NCI-H2196 treated with DMSO at 0.1 percent for 48 hours (cell line): Measurements from ENCODE around the gene LCE2B.
"Not testable (repeated sequence)": the region's sequence is repeated elsewhere in the genome, so short reads cannot be mapped to it uniquely, and the experiment has no call there.

Experiments used
- DNase-seq: peaks from one replicate; lab custom pipeline; 2025; ENCODE audit not compliant: unreplicated experiment; lab: John Stamatoyannopoulos, UW

LCE2B gene, protein sequence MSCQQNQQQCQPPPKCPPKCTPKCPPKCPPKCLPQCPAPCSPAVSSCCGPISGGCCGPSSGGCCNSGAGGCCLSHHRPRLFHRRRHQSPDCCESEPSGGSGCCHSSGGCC

DNA sequence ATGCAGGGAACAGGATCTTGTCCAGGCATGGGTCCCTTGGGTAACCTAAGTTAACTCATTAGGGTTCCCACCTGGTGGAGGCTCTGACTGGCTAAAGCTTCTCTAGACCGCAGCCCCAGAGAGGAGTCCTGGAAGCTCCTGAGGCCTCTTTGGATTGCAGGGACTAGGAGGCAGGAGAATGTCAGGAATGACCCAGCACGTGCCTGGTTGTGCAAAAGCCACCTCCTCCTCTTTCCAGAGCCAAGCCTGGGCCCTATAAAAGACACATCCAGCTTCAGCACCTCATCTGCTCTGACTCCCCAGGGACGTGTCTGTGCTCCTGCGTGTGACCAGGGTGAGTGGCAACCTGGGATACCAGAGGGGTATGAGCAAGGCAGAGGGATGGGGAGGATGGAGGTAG is at the start of gene LCE2B:
Gene LCE2B (plus strand): TSS at position 301 of the 400 bp plus-strand sequence. CDS start 721 bp downstream, outside the sequence.
- not testable (repeated sequence) for DNase-seq

DNA sequence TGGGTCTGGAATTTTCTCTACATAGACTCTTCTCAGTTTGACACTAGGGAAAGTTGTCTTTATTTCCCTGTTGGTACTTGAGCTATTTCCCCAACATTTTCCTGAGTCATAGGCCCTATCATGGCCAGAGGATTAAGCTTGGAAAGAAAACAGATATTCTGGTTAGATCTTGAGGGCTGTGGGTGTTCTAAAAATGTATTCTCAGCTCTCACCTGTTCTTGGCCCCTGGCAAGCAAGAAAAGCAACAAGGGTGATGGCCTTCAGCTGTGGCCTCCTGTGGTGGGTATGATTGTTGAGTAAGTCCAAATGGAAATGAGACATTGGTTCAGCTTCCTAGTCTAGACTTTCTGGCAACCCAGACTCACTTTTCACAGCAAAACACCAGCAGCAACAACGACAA is 45.6 kb upstream of the LCE2B start:
- DNase-seq: no peak

DNA sequence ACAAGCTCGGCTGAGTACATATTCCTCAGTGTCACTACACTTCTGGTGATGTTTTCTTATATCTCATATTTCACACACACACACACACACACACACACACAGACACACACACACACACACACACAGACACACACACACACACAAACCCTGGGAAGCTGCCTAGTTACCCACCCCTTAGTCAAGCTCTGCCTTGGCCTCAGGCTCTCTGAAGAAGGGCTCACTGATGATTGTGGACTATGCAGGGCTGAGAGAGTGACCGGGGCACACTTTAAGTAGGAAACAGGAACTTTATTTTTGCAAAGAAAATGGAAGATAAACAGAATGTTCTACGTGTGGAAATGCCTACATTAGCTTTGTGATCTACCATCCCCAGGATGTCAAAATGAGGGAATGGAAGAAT is 42.0 kb upstream of the LCE2B start:
- no peak for DNase-seq

DNA sequence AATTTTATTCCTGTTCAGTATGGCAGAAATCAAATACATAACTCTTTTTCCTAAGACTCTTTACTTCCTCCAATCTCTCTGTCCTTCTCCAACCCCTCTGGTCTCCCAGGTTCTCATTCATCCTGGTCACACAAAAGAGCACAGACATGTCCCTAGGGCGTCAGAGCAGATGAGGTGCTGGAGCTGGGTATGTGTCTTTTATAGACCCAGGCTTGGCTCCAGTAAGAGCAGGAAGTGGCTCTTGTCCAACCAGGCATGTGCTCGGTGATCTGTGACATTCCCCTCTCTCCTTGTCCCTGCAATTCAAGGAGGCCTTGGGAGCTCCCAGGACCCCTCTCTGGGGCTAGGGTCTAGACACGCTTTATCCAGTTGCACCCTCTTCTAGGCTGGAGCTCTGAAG is 40.8 kb upstream of the LCE2B start:
- DNase-seq: no peak

DNA sequence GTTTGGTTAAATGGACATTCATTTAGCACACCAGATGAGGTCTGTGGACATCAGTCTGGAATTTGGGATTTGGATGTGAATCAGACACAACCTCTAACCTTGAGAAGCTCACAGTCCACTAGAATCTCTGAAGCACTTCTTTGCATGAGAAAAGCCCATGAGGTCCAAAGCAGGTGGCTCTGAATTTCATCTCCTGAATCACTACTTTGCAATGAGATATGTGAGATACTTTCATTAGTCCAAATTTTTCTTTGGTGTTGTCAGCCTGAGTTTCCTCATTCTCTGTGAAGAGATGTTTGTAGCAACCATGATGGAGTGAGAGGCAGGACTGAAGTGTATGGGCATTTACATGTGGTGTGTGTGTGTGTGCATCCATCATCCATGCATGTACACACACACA is 39.3 kb upstream of the LCE2B start:
- no peak for DNase-seq

DNA sequence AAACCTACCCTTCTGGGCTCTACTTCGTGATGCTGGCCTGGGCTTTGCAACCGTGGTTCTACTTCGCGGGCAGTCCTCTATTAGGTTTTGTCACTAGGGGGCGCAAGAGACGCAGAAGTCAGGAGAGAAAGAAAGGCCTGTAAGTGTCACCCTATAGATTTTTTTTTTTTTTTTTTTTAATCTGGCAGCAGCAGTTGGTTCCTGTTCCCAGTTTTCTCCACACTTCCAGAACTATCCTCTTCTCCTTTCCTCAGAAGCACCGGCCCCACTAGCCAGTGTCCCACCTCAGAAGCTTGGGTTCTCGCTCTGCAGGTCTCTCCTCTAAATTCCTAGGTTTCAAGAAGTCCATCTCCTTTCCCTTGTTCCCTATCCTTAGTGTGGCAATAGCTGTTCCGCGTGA is 31.8 kb upstream of the LCE2B start:
- peak; percentile 2 for DNase-seq

DNA sequence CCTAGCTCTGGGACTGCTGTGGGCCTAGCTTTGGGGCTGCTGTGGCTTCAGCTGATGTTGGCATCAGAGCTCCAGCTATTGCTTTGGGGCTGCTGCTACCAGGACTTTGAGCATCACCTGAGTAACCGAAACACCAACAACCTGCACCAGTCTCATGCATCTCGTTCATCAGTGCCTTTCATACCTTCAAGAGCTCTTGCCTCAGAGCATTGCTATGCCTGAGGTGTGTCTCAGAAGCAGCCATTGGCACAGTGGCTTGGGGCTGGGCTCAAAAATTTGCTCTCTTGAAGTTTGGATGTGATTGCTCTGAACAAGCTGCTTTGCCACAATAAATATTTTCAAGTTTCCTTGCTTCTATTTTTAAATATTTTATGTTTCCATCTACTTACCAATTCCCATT is 29.5 kb upstream of the LCE2B start:
- DNase-seq: no peak

DNA sequence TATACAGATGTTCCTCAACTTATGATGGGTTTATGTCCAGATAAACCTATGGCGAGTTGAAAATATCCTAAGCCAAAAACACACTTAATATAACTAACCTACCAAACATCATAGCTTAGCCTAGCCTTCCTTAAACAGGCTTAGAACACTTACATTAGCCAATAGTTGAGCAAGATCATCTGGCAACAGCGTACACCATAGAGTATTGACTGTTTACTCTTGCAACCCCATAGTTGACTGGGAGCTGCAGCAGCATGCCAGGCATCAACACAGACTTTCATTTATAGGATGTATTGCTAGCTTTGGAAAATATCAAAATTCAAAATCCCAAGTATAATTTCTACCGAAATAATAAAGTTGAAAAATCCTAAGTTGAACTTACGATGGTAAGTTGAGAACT is 28.2 kb upstream of the LCE2B start:
- no peak for DNase-seq

DNA sequence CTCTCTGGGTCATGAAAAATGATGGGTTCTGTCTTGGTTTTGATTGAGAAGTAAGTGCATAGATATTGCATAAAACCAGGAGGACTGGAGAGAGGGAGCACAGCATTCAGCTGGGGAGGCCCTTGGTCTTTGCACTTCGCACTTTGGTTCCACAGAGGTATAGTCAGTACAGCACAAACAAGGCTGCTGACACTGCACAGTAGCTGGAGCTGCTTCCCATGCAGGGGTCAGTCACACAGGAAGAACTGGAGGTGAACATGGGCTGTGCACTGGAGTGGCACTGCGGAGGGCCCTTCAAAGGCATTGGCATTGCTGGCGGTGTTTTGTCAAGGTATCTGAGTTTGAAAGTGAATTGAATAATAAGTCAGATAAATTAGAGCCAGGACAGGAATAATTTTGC is 27.3 kb upstream of the LCE2B start:
- DNase-seq: no peak

DNA sequence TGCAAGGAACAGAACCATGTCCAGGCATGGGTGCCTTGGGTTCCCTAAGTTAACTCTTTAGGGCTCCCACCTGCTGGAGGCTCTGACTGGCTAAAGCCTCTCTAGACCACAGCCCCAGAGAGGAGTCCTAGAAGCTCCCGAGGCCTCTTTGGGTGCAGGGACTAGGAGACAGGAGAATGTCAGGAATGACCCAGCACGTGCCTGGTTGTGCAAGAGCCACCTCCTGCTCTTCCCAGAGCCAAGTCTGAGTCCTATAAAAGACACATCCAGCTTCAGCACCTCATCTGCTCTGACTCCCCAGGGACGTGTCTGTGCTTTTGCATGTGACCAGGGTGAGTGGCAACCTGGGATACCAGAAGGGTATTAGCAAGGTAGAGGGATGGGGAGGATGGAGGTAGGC is 22.8 kb upstream of the LCE2B start, which contains the start of gene LCE2D:
Gene LCE2D (plus strand): TSS at position 283 of the 400 bp plus-strand sequence. CDS start 726 bp downstream, outside the sequence.
- DNase-seq: no peak

DNA sequence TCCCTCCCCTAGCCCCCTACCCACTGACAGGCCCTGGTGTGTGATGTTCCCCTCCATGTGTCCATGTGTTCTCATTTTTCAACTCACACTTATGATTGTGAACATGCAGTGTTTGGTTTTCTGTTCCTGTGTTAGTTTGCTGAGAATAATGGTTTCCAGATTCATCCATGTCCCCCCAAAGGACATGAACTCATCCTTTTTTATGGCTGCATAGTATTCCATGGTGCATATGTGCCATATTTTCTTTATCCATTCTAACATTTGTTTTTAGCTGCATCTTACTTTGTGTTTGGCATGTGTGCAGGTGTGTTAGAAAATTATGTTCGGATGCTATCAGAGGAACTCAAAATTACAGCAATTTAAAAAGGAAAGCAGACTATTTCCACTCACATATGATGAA is 19.8 kb upstream of the LCE2B start:
- not testable (repeated sequence) for DNase-seq

DNA sequence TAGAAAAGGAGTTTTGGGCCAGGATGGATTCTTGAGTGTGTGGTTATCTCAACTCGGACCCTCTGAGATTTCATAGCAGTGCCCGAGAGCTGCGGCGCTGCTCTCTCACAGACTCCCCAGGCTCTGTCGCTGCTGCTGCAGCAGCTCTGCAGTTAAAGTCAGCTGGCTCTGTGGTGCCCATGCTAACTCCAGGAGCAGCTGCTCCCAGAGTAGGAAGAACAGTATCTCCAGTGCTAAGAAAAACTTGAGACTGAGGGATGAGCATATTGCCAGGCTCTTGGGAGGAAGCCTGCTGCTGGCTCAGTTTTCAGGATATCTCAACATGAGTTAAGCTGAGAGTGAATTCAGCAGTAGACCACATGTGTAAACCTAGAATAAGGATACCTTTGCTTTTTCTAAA is 18.3 kb upstream of the LCE2B start:
- DNase-seq: no peak

DNA sequence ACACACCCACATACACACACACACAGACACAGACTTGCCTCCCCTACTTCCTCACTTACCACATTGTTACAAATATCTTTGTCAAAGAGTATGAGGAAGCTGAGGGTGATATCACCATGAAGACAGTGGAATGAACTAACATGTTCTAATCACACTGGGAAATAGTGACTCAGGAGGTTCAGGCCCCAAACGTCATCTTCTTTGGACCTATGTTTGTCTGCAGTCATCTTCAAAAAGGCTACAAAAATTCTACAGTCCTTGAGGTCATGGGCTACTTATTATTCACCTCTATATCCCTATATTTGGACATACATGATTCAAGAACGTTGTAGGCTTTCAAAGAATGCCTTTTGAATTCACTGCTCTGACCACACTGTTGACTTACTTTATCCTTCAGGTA is 12.9 kb upstream of the LCE2B start:
- no peak for DNase-seq

DNA sequence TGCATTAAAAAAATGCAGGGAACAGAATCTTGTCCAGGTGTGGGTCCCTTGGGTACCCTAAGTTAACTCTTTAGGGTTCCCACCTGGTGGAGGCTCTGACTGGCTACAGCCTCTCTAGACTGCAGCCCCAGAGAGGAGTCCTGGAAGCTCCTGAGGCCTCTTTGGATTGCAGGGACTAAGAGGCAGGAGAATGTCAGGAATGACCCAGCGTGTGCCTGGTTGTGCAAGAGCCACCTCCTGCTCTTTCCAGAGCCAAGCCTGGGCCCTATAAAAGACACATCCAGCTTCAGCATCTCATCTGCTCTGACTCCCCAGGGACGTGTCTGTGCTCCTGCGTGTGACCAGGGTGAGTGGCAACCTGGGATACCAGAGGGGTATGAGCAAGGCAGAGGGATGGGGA is 10.9 kb upstream of the LCE2B start, which contains the start of gene LCE2C:
Gene LCE2C (plus strand): TSS at position 297 of the 400 bp plus-strand sequence. CDS start 737 bp downstream, outside the sequence.
- not testable (repeated sequence) for DNase-seq

DNA sequence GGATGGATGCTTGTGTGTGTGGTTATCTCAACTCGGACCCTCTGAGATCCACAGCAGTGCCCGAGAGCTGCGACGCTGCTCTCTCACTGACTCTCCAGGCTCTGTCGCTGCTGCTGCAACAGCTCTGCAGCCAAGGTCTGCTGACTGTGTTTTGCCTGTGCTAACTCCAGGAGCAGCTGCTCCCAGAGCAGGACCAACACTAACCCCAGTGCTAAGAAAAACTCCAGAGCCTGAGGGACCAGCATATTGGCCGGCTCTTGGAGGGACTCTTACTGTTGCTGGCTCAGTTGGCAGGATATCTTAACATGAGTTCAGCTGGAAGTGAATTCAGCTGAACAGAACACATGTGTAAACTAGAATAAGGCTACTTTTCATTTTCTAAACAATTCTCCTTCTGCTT is 6.5 kb upstream of the LCE2B start:
- no peak for DNase-seq

DNA sequence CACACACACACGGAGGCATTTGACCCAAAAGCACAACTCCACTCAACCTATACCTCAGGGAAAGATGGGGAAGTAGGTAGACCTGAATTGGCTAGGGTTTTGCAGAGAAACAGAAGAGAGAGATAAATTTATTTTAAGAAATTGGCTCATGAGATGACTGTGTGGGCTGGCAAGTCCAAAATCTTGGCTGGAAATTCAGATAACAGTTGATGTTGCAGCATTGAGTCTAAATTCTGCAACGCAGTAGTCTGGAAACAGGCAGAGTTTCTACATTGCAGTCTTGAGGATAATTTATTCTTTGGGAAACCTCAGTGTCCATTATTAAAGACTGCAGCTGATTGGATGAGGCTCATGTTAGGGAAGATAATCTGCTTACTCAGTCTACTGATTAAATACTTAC is 4.3 kb upstream of the LCE2B start:
- DNase-seq: no peak

DNA sequence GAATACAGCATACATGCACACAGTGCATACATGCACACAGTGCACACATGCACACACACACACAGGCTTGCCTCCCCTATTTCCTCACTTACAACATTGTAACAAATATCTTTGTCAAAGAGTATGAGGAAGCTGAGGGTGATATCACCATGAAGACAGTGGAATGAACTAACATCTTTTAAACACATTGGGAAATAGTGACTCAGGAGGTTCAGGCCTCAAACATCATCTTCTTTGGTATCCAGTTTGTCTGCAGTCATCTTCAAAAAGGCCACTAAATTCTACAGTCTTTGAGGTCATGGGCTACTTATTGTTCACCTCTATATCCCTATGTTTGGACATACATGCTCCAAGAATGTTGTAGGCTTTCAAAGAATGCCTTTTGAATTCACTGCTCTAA is 2.1 kb upstream of the LCE2B start:
- DNase-seq: no peak

DNA sequence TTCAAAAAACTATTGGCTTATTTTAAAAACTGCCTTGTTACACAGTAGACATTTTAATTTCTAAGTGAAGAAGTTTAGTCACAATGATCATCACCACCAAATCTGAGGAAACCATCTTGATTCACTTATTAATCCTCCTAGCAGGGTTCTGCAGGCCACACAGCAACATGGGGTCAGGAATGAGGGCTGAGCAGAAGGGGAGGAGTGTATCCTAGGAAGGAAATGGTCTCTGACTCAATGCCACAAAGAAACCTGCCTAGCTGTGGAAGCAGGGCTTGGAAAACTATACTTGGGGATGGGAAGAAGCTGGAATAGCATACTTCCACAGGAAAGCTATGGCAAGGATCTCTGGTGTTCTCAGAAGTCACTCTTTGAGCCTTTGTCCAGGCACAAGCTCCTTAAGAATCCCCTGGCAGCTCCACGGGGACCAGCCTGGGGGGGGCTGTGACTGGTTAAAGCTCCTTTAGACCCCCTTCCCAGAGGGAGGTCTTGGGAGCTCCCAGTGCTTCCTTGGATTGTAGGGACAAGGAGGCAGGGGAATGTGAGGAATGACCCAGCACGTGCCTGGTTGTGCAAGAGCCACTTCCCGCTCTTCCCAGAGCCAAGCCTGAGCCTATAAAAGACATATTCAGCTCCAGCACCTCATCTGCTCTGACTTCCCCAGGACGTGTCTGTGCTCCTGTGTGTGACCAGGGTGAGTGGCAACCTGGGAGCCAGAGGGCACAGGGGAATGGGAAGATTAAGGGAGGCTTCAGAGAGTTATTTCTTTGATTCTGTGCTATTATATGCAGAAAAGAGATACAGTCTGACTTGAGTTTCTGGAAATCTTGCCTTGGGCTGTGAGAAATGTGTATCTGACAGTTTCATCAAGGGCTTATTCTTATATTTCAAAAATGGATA is 12.0 kb downstream of the LCE2B start, which contains the start of gene LCE2A:
Gene LCE2A (plus strand): TSS at position 645 of the 900 bp plus-strand sequence. CDS start 557 bp downstream, outside the sequence.
- DNase-seq: no peak

DNA sequence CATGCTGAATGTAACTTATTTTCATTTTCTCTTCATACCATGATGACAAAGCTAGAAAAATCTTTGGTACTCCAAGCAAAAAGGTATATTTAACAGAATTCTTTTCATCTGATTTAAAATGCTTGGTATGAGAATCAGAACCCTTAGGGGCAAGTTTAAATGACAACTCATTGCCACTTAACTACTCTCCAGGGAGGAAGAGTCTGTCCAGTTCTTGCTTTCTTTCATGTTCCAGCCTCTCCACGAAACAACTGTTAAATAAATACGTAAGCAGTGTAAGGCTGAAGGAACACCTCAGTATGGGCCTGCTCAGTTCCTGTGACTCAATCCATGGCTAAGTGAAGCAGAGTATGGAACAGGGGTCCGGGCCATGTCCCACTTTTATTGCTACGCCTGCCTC is 13.8 kb downstream of the LCE2B start:
- no peak for DNase-seq

DNA sequence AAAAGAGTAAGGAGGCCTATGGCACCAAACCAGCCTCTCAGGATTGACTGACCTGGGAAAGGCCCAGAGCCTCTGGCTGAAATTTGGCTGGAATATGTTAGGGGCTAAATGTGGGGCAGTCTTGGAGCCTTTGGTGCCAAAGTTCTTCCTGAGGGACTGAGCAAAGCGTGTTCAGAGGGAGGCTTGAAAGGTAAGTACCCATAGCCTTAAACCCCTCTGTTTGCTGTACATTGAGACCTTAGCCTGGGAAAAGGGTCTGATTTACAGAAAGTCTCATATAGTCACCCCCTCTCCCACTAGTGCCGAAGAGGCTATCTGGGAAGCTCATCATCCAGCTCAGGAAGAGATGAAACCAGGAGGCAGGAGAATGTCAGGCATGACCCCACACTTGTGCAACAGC is 21.9 kb downstream of the LCE2B start, which contains the start of gene LCE4A:
Gene LCE4A (plus strand): TSS at position 301 of the 400 bp plus-strand sequence. CDS start 916 bp downstream, outside the sequence.
- no peak for DNase-seq

DNA sequence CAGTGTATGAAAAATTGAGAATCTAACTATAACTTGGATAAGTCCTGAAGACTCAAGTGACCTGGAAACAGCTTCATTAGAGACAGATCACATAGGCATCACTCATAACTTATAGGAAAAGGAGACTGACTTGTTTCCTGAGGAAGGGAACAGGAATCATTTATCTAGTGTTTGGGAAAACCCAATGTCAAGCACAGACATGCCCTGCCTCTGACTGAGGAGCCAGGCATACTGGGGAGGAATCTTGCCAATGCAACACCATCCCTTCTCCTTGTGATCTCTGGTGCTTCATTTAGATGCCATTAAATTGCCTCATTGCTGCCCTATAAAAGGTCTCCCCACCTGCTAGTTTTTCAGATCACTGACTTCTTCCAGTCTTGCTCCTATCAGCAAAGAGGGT is 32.3 kb downstream of the LCE2B start:
- no peak for DNase-seq

DNA sequence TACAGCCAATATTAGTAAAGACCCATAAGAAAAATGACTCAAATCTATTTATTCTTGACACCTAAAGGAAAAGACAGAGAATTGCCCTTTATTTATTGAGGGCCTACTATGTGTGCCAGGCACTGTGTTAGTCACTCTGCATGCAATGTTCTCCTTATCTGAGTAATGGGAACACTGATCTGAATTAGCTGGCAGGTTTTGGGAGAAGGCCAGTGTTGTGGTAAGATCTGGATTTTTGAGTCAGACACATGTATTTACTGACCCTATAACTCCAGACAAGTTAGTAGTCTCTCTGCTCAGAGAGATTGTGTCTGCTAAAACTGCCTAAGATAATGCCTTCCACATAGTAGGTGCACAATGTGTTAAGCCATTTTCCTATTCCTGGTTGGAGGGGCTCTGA is 39.3 kb downstream of the LCE2B start:
- no peak for DNase-seq
